ENCODE results near the gene MAN2B2.

GRCh38 chr4:6595897-6596537 lies 21.0 kb downstream of the MAN2B2 start:
- no peak for TF ChIP-seq POLR2A (IDR thresholded peaks at IDR 0.05; ENCODE audit: low read depth, low read length)
- TF ChIP-seq POLR2AphosphoS5 (IDR thresholded peaks at IDR 0.05; ENCODE audit: low read depth, low read length), result no peak
- TF ChIP-seq TAF1 (IDR thresholded peaks at IDR 0.05; ENCODE audit: borderline replicate concordance, low read depth, low read length), result no peak
